HT1080 (cell line): Measurements from ENCODE around the gene TFCP2. TPM values are rescaled to one million over a fixed set of nuclear protein-coding genes. Genes with fewer than 3 reads are reported as not detected.

ENCODE experiments used
- DNase-seq: peaks from one replicate; pipeline ENCODE4 v3.0.0-alpha.2; 2015; ENCODE audit warnings: low read depth
- small RNA-seq: library from RNA; depleted of rRNA; stranded (forward); fragments of <200 nt; gene quantifications from one replicate; pipeline ENCODE3, GENCODE V24; 2014
- total RNA-seq: library from RNA; depleted of rRNA; stranded (reverse); fragments of >200 nt; shearing (Covaris generic); gene quantifications from 2 replicates; pipeline ENCODE4 v1.2.3, GENCODE V29; 2014; rRNA removed

TFCP2 gene
- total RNA-seq, 1 experiment from 2014 or later, result 14.8 TPM

DNA sequence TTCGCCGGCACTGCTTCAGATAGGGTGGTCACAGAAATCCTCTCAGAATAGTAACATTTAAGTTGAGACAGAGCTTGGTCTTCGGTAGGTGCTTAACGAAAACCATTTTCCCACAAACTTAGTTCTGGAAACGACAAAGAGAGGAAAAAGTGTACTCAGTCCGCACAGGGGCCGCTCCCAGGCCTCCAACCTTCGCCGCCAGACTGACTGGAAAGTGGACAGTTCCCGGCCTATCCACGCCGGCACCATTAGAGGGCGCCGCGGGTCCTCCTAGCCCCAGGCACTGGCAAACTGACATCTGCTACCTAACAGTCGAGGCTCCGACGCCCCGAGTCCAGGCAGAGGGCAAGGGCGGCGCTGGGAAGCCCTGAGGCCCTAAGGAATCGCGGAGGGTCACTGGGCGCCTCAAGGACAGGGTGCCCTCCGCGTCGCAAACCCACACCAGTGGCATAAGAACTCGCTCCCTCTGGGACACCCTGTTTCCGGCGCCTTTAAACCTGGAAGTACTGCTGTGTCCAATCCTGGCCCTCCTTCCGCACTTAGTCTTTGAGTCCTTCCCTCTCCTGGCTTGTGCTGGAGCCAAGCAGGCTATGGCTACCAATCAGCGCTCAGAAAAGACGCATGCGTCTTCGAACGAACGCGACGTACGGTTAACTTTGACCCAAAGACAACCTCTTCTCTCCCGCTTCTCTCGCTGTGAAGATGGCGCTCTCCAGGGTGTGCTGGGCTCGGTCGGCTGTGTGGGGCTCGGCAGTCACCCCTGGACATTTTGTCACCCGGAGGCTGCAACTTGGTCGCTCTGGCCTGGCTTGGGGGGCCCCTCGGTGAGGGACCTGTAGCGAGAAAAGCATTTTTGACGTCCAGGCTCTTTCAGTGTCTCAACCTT, 125.0 kb downstream of the TFCP2 start, which contains the start of gene LETMD1:
Gene LETMD1, plus strand, starts transcription at position 673 of the 886 bp plus-strand sequence. Its CDS starts 30 bp downstream, at position 703.
- DNase-seq, result peak; percentile 97

Small RNA genes within 50 kb of the gene (small RNA-seq; reads per million reads assigned to genes)
- gene RF00019 (not detected), gene RNU6-199P (not detected)

Other genes starting within 250 kb of the TFCP2 start
- gene HIGD1C, start 220.6 kb downstream of the TFCP2 start, total RNA-seq, result not detected in 2 replicates
- 22.5 and 31.8 TPM in 2 replicates for gene SLC11A2, start 146.8 kb downstream of the TFCP2 start, total RNA-seq
- gene LETMD1, start 124.8 kb downstream of the TFCP2 start, total RNA-seq, result 24.4 and 31.6 TPM in 2 replicates
- 14.5 and 15.1 TPM in 2 replicates for gene CSRNP2, start 89.5 kb downstream of the TFCP2 start, total RNA-seq
- gene POU6F1, start 44.9 kb upstream of the TFCP2 start, total RNA-seq, result 0.26 and 1.5 TPM in 2 replicates
- 114 and 197 TPM in 2 replicates for gene DAZAP2, start 65.7 kb upstream of the TFCP2 start, total RNA-seq
- gene SMAGP, start 97.3 kb upstream of the TFCP2 start, total RNA-seq, result 30.7 and 51.2 TPM in 2 replicates
- 0.06 TPM in 1 of 2 replicates, not detected in the other for gene BIN2, start 151.0 kb upstream of the TFCP2 start, total RNA-seq
- not detected in 2 replicates for gene CELA1, start 173.5 kb upstream of the TFCP2 start, total RNA-seq
- gene GALNT6, start 218.3 kb upstream of the TFCP2 start, total RNA-seq, result 58.9 and 60.2 TPM in 2 replicates